HG02970 (cell line): ENCODE measurements around the gene NFKBIL1.
A peak's percentile ranks its signal among the peaks of the same experiment; 100 is the strongest.
"Not testable (repeated sequence)": the region's sequence is repeated elsewhere in the genome, so short reads cannot be mapped to it uniquely, and the experiment has no call there.

Source experiments
- ATAC-seq: cut with Tn5 transposase; IDR thresholded peaks from one replicate; pipeline ENCODE4 v1.9.1; 2021; ENCODE audit warnings: mild to moderate bottlenecking, moderate library complexity, moderate number of reproducible peaks; ENCODE audit not compliant: unreplicated experiment, low FRiP score

The NFKBIL1 gene

DNA sequence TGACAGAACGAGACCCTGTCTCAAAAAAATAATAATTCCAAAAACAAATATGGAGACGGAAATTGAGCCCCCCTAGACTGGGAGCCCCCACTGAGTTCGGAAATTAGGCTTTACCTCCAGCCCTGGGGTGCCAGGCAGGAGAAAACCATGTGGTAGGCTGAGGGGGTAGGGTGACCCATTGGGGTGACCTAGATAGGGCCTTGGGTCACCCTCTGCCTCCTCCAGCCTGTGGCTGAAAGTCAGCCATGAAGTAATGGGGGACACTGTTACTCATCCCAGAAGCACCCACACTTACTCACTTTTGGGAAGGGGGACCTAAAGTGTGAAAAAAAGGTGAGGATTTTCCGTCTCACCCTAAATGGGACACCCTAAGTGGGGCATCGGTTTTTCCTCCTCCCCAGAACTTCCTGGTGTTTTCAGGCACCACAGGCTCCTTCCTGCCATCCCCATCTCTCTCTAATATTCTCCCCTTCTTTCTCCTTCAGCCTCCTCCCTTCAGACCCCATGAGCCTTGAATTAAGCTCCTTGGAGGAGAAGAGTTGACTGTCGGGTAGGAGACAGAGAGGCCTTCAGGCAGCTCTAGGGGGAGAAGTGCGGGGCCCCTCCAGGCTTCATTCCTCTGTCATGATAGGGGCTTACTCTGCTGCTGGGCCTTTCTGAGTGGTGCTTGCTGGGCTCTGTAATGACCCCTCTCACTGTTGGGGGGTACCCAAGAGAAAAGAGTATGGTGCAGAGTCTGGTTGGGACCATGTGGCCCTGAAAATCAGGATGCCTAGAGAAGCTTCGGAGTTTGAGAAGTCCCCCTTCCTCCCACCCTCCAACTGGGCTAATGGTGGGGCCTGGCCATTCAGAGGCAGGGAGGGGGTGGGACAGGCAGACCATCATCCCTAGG lies 32.4 kb downstream of the NFKBIL1 start:
- ATAC-seq, result no peak

DNA sequence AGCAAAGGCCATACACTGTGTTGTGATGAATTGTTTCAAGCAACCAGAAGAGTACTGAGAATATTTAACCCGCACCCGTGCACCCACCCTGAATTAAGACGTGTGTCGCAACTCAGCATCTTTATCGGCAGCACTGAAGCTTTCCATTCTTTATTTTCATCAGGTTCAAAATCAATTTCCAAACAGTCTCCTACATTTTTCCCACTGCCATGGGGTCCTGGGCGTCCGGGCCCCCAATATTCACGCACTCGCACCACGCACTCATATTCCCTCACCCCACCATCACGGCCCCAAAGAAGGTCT lies 33.0 kb downstream of the NFKBIL1 start:
- ATAC-seq, result no peak

GRCh38 chr6:31580807-31581433 lies 33.5 kb downstream of the NFKBIL1 start:
- ATAC-seq, result peak; percentile 42

GRCh38 chr6:31581434-31582229 lies 34.2 kb downstream of the NFKBIL1 start:
- ATAC-seq, result no peak

GRCh38 chr6:31582230-31582643 lies 34.8 kb downstream of the NFKBIL1 start, which contains the start of gene LTB:
TSS of gene LTB (minus strand) at chr6:31582424. CDS start at chr6:31582417, 7 bp downstream.
- ATAC-seq, result no peak

DNA sequence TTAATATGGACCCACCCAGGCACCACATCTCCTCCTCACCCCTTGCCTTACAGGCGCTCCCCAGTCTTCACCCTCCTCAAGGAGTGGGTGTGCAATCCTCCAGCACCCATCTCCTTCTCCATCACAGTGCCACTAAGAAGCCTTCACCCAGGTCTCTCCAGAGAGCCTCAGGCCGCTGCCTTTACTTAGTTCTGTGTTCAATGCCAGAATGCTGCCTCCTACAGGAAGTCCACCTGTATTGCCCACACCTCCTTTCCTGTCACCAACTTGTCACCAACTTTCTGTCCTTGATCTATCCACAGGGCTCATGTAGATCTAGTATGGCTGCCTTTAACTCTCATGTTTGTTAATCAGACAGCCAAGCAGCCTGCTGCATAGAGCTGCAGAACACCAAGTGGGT lies 38.1 kb downstream of the NFKBIL1 start:
- no peak for ATAC-seq

- ATAC-seq, result no peak
Measured at GRCh38 chr6:31586008-31586407, 38.6 kb downstream of the NFKBIL1 start, which contains the start of gene LST1. TSS of gene LST1 (plus strand) at chr6:31586277. CDS start at chr6:31587300, 1,023 bp downstream.

- no peak for ATAC-seq
Measured at GRCh38 chr6:31586599-31587281, 39.3 kb downstream of the NFKBIL1 start.

GRCh38 chr6:31587791-31588777 lies 40.7 kb downstream of the NFKBIL1 start:
- no peak for ATAC-seq

GRCh38 chr6:31588871-31589650 lies 41.7 kb downstream of the NFKBIL1 start:
- no peak for ATAC-seq

- ATAC-seq, result not testable (repeated sequence)
Measured at GRCh38 chr6:31590691-31591090, 43.3 kb downstream of the NFKBIL1 start.

GRCh38 chr6:31592396-31592771 lies 45.0 kb downstream of the NFKBIL1 start:
- ATAC-seq, result no peak

- ATAC-seq, result no peak
Measured at GRCh38 chr6:31597006-31597405, 49.6 kb downstream of the NFKBIL1 start.

DNA sequence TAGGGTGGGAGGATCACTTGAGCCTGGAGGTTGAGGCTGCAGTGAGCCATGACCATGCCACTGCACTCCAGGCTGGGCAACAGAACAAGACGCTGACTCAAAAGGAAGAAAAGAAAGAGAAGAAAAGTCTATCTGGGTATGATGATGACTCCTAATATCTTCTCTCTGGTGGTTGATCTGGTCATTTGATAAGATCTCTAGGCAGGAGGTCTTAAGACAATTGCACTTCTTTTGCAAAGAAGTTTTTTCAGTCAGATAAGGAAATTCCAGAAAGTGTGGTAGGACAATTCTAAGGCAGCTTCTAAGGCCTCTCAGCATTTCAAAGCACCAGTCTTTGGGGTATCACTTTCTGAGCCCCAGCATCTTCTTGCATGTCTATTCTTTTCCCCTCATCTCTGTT lies 59.9 kb downstream of the NFKBIL1 start:
- ATAC-seq, result no peak
